GM12873 (cell line): Measurements from ENCODE around the gene ODR4.
A peak's percentile ranks its signal among the peaks of the same experiment; 100 is the strongest.

Source experiments
- TF ChIP-seq, protein P1 (sequence below): IDR thresholded peaks from 2 replicates; pipeline ENCODE4 v1.5.1; 2012; ENCODE audit warnings: low read depth, mild to moderate bottlenecking, moderate library complexity, low read length, control low read depth; ENCODE audit not compliant: insufficient read depth; ENCODE audit errors: missing control alignments

Gene ODR4

DNA sequence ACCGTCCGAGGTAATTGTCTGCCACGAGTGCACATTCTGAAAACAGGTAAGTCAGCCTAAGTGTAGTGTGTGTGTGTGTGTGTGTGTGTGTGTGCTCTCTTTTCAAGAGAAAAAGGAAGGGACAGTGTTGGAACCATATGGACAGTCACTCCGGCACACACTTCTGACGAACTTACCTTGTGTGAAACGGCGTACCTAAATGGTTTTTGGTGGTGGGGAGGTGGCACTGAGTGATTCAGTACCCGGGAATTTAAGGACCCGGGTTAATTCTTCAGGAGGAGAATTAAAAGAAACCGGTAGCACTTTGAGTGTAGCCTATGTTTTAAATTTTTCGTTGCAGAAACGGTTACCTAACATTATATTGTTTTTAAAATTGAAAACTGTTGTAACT lies 286 bp downstream of the ODR4 start:
- TF ChIP-seq, protein P1, sequence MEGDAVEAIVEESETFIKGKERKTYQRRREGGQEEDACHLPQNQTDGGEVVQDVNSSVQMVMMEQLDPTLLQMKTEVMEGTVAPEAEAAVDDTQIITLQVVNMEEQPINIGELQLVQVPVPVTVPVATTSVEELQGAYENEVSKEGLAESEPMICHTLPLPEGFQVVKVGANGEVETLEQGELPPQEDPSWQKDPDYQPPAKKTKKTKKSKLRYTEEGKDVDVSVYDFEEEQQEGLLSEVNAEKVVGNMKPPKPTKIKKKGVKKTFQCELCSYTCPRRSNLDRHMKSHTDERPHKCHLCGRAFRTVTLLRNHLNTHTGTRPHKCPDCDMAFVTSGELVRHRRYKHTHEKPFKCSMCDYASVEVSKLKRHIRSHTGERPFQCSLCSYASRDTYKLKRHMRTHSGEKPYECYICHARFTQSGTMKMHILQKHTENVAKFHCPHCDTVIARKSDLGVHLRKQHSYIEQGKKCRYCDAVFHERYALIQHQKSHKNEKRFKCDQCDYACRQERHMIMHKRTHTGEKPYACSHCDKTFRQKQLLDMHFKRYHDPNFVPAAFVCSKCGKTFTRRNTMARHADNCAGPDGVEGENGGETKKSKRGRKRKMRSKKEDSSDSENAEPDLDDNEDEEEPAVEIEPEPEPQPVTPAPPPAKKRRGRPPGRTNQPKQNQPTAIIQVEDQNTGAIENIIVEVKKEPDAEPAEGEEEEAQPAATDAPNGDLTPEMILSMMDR: no peak

DNA sequence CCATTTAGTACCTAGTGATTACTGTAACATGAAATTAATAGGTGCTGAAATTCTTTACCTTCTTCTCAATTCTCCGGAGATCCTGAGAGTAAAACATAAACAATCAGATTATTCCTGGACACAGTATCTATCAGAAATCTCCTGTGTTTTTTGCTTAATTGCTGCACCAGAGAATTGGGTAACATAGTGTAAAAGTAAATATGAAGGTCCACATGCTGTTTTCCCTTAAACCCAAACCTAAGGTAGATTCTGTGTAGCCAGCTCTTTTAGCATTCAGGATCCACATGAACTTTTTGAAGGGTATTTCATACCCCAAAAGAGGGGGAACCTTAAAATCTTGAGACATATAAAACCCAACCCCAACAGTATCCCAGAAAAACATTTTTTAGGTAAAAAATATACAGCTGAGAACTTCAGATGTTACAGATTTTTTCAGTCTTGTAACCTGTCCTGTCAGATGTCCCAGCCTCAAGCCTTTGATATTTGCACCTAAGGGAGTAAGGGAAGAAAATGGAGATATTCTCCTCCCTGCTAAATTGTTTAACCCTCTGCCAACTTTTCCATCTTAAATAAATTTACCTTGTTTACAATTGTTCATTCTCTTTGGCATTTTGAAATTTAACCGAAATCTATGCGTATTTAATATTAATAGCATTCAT lies 11.2 kb downstream of the ODR4 start:
- TF ChIP-seq, protein P1: no peak

DNA sequence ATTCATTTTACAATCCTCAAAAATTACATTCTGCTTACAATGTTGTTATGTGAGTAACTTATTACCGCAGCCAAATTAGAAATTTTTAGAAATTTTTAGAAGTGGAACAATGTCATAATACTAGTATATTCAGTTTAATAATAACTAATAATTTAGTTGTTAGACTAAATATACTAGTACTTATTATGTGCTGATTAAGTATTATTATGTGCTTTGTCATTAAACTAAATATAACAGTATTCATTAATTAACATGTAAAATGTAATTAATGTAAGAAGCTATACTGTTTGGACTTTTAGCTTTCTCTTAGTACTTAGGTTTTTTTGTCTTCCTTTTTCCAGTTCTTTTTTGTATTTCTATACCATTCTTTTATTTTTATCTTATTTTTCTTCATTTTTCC lies 15.3 kb downstream of the ODR4 start:
- TF ChIP-seq, protein P1: no peak

DNA sequence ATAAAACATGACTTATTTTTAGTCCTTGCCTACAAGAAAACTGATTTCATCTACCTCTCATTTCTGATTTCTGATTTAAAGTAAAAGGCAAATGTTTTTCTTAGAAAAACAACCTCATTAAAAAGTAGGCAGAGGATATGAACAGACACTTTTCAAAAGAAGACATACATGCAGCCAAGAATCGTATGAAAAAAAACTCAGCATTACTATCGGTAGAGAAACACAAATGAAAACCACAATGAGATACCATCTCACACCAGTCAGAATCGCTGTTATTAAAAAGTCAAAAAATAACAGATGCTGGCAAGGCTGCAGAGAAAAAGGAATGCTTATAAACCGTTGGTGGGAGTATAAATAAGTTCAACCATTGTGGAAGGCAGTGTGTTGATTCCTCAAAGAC lies 16.2 kb downstream of the ODR4 start:
- TF ChIP-seq, protein P1: no peak

DNA sequence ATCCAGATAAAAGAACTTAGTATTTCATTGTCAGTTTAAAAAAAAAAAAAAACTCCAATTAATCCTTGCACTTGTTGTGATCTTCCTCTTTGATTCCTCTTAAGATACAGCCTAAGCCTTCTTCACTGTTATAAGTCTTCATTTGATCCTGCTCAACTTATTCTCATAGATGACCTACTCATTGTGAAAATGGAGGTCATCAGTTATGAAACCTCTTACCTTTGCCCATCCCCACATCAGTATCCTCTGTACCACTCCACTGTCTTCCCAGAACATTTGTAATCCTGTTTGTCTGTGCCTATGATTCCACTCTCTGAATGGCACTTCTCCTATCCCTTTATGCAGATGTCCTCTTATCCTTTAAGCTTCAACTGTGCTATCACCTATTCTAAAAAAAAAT lies 28.0 kb downstream of the ODR4 start:
- TF ChIP-seq, protein P1: no peak

DNA sequence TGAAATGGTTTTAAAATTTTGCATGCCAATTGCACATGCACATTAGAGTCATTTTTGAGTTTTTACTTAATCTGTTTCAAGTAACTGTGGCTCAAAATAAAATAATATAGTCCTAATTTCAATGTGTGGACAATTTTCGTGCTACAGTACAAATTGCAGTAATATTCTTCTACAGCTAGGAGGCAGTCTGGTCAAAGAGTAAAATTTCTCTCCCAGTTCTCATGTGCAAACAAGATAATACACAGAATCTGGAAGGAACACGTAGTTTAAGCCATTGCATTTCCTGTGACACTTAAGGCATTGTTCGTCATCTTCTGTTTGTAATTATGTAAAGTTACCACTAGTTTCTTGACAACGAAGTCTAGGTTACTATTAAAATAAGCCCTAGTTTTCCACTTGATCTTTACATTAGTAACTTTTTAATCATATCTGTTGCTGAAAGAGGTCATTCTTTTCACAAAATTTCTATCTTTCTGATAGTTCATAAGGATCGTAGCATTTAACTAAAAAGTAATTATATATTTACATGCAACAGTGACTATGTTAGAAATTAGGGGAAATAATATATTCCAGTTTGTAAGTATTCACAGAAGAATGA lies 28.9 kb downstream of the ODR4 start:
- TF ChIP-seq, protein P1: peak; percentile 72

DNA sequence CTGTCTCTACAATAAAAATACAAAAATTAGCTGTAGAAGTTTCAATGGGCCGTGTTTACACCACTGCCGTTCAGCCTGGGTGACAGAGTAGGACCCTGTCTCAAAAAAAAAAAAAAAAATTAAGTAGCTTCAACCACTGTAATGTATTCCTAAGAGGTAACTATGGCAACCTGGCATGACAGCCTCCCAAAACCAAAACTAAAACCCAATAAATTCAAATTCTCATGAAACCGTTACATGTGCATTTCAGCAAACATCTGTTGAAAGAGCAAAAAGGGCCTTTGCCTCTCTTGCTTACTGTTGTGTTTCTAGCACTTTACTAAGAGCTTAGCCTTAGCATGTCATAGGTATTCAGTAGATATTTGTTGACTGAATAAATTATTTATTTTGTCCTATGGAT lies 33.5 kb downstream of the ODR4 start:
- TF ChIP-seq, protein P1: no peak
